Skeletal muscle cell (primary cell): ENCODE measurements around the gene RHOF.
"Not testable (repeated sequence)": the region's sequence is repeated elsewhere in the genome, so short reads cannot be mapped to it uniquely, and the experiment has no call there.

ENCODE experiments used
- DNase-seq: peaks from one replicate; pipeline ENCODE4 v3.0.0-alpha.2; 2010; ENCODE audit warnings: low read depth
- H3K4me3 ChIP-seq: 2 replicates; pipeline ENCODE4 v1.5.1; 2011; ENCODE audit warnings: low read depth, mild to moderate bottlenecking, control low read depth, low read length, moderate library complexity

The RHOF gene

DNA sequence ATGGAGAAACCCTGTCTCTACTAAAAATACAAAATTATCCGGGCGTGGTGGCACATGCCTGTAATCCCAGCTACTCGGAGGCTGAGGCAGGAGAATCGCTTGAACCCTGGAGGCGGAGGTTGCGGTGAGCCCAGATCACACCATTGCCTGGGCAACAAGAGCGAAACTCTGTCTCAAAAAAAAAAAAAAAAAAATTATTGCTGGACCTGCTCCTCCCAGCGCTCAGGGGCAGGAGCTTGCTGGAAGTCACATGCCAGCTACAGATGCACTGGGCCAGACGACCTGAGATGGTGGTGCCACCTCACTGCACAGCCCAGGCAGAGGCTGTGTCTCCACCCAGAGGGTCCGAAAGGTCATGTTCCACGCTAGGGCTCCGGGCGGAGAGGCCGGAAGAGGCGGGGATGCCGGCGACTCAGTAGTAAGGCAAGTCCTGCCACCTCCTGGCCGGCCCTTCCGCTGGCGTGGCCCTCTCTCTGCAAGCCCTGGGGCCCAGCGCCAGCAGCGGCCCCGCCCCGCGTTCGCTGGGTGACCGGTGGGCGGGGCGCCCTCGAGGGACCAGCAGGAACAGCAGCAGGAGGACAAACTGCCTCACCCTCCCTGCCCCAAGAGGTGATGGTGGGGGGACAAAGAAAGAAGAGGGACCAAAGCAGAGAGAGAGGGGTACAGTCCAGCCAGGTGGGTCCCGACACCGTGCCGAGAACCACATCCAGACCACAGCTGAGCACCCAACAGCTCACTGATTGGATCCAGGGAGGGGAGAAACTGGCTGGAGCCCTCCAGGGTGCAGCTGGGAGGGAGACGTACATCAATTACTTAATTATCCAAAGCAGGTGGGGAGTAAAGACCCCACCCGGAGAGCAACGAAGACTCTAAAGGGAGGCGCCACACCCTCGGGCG is 3.6 kb upstream of the RHOF start:
- no peak overlapping the region for H3K4me3 ChIP-seq
- no peak for DNase-seq

DNA sequence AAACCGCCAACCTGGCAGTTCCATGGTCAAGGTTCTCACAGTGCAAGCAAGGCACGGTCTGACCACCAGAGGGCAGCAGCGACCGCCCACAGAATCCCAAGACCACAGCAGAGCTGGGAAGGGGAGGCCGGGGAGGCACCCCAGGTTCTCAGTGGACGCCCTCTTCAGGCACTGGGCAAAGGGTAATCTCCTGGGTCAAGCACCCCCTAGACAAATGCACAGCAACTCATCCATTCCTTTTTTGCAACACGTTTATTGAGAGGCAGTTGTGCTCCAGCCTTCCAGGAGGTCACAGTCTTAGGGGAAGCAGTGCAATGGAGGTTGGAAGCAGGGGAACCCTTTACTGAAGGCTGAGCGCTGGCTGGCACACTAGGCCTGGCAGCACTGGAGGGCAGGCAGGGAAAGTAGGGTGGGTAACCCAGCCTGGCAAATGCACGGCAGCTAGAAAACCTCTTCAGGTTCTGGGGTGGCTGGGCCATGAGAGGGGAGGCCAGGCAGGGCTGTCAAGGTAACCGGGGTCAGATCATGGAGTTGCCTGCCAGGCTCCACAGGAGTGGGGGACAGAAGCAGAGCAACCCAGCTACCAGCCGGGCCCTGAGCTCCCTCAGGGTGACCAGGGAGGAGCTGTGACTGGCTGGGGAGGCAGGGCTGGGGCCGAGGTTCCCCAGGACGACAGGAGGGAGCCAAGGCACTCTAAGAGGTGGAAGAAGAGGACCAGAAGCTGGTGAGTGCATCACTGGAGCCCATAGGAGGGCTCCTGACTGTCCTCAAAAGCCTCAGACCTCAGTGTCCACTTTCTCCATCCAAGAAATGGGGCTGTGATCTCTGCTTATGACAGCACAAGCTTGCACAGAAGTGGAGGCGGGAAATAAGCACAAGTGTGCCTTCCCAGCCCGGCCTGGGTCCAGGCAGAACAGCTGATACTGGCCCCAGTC is 1.8 kb upstream of the RHOF start:
- DNase-seq: no peak
- peak overlapping the region; percentile 23 for H3K4me3 ChIP-seq

DNA sequence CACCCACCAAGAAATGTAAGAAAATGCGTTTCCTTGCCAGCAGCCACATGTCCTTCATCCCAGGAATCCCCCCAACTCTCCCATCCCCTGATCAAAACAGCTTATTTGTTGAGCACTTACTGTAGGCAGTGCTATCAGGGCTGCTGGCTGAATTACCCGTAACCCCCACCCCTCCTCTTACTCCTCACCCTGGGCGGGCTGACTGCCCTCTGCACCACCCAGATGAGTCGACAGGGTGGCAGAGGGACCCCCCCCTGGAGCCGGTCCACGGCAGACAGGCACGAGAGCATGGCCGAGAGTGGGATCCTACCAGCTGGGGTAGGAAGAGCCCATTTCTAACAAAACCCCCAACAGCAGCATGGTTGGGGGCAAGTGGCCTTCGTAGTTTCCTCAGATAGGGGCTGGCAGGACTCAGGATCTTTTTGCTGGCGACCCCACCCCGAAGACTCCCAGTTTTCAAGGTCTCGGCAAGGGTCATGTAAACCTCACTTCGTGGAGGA is 1.1 kb upstream of the RHOF start:
- no peak for DNase-seq
- peak overlapping the region; percentile 23 for H3K4me3 ChIP-seq

DNA sequence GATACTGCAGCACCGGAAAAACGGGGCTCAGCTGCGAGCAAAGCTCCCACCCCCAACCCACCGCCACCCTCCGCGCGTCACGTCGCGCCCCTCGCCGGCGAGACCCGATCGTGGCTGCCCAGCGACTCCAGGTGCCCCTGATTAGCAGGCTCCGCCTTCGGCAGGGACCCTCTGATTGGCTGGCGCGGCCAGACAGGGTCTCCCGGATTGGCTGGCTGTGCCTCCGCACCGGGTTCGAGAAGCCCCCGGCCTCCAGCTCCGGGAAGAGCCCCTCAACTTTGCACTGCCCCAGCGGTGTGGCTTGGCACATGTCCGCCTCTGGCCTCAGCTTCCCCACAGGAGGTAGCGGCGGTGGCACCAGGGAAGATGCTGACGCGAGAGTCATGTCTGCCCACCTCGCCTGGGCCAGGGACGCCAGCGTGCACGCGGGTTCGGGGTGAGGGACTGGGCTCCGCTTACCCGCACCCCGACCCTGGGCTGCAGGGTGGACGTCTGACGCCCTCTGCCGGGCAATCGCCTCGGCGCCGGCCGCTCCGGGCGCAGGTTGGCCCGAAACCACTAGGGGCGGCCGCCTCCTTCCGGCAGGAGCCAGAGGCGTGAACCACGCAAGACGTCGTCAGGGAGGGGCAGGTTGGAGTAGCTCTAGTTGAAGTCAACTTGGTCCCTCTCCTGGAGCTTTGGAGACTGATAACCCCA is 498 bp upstream of the RHOF start:
- peak overlapping the region; percentile 53 for H3K4me3 ChIP-seq
- peak; percentile 67 for DNase-seq

DNA sequence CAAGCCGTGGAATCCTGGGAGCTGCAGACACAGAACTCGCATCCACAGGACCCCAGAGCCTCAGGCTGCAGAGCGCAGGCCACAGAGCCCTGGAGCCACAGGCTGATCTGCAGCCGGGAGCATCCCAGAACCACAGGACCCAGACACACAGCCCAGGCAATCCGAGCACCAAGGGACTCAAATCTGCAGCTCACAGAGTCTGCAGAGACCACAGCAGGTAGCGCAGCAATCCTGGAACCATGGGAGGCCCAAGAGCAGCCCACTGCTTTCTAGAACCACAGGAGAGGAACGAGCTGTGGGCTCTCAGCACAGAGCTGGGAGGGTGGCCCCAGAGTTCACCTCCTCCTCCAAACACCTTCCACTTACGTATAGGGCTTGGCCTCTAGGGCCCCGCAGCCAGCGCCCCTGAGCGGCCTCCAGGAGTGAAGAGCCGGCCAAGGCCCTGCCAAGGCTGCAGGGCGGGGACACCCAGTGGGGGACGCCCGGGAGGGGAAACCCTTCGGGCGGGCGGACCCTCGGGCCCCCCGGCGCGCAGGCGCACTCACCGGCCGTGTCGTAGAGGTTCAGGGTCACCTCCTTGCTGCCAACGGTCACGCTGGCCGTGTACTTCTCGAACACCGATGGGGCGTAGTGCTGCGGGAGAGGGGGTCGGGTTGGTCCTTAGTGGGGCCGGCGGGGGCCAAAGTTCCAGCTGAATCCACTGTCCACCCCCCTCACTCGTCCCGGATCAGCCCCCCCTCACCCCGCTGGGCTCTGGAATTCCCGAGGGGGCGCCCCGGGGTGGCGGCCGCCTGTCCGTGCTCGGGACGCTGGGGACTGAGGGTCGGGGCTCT is 665 bp downstream of the RHOF start:
- peak overlapping the region; percentile 53 for H3K4me3 ChIP-seq
- no peak for DNase-seq

DNA sequence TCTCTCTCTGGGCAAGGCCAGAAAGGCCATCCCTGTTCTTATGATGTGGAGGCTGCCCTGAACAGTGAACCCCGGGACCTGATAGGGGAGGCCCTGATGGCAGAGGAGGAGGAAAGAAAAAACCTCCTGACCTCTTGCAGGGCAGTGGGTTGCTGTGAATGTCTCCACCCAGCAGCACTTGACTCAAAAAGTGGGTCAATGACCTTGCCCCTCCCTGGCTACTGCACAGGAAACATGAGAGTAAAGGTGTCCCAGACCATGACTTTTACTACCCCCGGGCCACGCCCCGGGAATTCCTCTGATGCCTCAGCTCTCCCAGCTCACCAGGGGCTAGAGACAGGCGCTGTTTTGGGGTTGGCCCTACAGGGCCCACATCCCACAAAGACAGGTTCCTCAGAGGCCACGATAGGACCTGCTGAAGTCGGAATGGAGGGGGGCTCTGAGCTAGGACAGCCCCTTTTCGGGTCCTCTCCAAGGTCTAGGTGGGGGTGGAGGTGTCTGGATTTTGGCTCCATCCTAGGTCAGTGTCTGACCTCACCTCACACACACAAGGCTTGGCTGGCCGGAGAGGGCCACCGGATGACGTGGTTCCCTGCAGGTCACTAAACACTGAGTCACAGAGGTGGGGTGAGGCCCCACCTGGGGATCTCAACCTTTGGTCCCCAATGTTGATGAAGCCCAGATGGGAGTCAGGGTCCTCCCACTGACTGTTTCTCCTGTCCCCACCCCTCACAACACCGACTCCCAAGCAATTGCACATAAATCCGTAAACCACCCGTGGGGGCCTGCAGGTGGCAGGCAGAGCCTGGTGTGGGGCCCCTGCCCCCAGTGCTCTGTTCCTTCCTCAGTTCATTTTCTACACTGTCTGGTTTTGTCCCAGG is 1.6 kb downstream of the RHOF start:
- no peak for DNase-seq
- no peak overlapping the region for H3K4me3 ChIP-seq

DNA sequence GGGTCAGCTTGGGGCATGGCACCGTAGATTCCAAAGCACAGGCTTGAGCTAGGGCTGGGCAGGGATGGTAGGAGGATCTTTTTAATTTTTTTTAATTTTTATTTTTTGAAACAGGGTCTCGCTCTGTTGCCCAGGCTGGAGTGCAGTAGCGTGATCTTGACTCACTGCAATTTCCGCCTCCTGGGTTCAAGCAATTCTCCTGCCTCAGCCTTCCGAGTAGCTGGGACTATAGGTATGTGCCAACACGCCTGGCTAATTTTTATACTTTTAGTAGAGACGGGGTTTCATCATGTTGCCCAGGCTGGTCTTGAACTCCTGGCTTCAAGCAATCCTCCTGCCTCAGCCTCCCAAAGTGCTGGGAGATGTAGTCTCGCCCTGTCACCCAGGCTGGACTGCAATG is 2.7 kb downstream of the RHOF start:
- DNase-seq, H3K4me3 ChIP-seq: not testable (repeated sequence)

DNA sequence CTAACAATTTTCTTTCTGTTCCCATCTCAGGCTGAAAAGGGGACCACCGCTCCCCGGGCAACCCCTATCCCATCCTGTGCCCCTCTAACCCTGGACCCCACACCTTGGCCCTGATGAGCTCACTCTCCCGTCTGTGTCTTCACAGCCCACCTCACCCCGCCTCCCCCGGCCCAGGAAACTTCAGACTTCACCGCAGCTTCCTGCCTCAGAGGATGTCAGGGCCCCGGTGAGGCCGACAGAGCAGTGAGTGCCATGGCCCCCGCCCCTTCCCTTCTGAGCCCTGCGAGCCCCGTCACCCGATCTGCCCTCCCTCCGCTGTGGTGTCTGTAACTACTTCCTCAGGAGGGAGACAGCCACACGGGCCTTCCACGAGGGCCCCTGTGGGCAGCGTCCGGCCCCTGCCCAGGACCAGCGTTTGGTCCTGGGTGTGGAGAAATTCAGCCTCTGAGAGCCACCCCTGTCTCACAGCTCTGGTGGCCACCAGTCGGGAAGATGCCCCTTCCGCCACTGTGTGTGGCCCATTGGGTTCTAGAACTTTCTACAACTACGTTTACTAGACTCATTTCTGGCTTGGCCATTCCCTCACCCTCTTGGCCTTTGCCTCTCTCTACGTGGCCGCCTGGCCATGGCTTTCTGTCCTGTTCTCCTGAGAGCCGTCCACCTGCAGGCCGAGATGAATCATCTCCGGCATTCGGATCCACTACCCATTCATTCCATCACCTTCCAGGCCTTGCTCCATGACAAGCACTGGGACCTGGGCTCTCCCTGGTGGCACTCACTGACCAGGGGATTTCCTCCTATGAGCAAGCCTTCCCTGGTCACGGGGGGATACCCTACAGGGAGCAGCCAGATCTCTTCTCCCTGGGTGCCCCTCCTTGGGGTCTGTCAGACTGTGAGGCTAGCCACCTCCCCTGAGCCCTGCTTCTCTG is 3.4 kb downstream of the RHOF start:
- no peak overlapping the region for H3K4me3 ChIP-seq
- DNase-seq: no peak

DNA sequence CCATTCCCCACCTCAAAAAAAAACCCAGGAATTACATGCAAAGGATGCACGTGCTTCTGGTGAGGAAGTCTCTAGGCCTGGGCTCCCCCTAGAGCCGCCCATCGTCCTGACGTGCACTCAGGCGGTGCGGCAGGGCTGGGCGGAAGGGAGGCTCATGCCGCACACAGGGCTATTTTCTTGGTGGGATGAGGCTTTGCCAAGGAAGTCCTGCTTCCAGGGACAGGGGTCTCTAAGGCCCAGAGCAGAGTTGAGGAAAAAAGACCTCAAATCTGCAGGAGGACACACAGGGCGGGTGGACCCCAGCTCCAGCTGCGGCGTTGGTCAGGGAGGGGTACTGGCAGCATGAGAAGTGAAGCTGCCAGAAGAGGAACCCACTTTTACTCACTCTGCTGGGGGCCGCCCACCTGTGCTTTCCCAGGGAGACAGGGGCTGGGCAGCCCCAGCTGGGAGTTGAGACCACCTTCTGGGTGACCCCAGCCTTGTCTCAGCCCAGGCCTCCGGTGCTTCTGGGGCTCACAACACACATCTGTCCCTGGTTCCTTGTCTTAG is 4.2 kb downstream of the RHOF start:
- DNase-seq: no peak
- H3K4me3 ChIP-seq: no peak overlapping the region

DNA sequence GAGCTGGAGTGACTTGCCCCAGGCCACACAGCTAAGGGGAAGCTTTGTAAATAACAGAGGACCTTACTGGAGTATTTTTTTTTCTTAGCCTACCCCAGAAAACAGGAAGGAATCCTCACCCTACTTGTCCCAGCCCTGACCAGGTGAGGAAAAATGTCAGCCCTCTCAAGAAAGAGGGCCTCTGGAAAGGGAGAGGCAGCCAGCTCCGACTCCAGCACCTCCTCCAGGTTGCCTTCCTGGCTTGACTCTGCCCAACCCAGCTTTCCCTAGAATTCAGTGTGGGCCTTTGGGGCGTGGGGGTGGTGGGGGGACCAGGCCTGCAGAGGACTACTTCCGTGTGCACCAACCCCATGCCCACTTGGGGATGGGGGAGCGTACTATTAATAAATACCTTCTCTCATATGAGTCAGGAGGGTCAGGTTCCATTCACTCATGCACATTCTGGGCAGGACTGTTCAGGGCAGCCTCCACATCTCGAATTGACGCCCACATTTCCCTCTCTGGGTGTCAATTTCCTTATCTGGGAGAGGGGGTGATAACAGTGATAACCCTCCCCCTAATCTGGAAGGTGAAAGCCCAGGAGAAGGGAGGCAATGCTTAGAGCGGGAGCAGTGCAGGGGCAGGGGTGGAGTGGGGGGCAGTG is 5.2 kb downstream of the RHOF start:
- H3K4me3 ChIP-seq: no peak overlapping the region
- DNase-seq: no peak

DNA sequence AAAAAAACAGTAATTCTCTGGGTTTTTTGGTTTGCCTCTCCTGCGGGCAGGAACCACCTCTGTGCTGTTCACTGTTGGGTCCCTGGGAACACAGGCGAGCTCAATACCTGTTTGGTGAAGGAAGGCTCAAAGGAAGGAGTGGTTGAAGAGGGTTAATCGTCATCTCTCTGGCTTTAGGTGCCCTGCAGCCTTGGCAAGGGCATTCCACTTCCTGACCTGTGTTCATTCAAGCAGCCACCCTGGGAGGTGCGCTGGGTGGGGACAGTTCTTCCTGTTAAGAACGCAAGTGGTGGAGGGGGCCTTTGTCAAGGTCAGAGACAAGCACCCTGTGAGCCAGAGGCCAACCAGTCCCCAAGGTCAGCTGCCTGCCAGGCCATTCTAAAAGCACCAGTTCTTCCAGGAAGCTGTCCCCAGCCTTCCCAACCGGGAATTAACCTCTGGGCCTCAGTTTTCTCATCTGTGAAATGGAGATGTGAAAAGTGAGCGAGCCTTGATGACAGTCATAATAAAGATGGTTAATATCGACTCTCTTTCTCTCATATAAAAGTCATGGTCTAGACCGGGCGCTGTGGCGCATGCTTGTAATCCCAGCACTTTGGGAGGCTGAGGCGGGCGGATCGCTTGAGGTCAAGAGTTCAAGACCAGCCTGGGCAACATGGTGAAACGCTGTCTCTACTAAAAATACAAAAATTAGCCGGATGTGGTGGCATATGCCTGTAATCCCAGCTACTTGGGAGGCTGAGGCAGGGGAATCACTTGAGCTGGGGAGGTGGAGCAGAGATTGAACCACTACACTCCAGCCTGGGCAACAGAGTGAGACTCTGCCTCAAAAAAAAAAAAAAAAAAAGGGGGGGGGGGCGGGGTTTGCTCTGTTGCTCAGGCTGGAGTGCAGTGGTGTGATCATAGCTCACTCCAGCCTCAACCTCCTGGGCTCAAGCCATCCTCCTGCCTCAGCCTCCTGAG is 6.1 kb downstream of the RHOF start:
- no peak for DNase-seq

DNA sequence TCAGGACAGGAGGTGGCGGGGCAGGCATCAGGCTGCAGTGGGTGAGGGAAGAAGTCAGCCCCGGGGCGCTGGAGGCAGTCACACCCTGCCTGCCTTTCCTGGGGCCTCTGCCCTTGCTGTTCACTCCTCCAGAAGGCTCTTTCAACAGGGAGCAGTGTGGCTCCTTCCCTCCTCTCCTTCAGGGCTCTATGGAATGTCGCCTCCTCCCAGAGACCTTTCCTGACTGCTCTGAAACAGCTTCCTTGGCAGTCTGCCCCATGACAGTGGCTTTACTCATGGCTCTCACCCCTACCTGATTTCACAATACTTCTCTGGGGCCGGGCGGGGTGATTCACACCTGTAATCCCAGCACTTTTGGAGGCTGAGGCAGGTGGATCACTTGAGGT is 7.1 kb downstream of the RHOF start:
- no peak overlapping the region for H3K4me3 ChIP-seq
- peak; percentile 67 for DNase-seq

More for the DNA sequence above, 6.1 kb downstream of the RHOF start:
- H3K4me3 ChIP-seq: no peak overlapping the region

DNA sequence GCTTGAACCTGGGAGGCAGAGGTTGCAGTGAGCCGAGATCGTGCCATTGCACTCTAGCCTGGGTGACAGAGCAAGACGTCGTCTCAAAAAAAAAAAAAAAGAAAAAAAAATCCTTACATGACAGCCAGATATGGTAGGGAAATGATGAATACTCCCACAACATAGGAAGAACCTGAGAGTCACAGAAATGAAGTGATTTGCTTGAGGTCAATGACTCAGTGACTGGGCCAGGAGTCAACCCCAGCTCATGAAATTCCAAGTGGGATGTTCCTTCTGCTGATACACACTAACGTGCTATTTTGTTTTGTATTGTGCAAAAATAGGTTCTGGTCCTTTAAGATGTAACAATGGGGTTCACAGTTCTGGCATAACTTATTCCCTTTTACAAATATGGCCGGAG is 9.0 kb downstream of the RHOF start:
- no peak for DNase-seq
- no peak overlapping the region for H3K4me3 ChIP-seq

DNA sequence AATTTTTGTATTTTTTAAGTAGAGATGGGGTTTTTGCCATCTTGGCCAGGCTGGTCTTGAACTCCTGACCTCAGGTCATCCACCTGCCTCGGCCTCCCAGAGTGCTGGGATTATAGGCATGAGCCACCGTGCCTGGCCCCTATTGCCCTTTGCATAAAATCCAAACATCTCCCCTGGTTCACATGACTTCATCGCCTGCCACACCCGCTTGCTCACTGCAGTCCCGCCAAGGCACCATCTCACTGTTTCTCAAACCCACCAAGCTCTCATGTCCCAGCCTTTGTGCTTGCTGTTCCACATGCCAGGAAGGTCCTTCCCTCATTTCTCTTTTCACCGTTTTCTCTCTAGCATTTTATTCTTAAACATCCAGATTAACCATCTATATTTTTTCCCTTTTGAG is 9.7 kb downstream of the RHOF start:
- no peak overlapping the region for H3K4me3 ChIP-seq
- DNase-seq: no peak
